ENCODE results near the gene LIPC. TPM values are rescaled to one million over a fixed set of nuclear protein-coding genes. Genes with fewer than 3 reads are reported as not detected.

LIPC gene
- total and polyA plus RNA-seq, 9 of the 15 experiments (the other 6 are each of a cell fraction or from before 2014, with no cell fraction given): 0.07 to 0.41 (median 0.11) TPM; not detected in 2

- TF ChIP-seq EZH2 (IDR thresholded peaks at IDR 0.05; ENCODE audit: borderline replicate concordance, low read depth, low read length) (no peak), MCM3 (IDR thresholded peaks at IDR 0.05) (no peak), ZKSCAN8 (CRISPR knock-in tag; IDR thresholded peaks at IDR 0.05) (0 out of 2 replicates have a peak, but pooled peaks have one; percentile 41), ZNF24 (IDR thresholded peaks at IDR 0.05) (no peak), POLR3G (IDR thresholded peaks at IDR 0.05; ENCODE audit: extremely low read depth, insufficient read length, insufficient replicate concordance) (no peak), E4F1 (CRISPR knock-in tag; IDR thresholded peaks at IDR 0.05; ENCODE audit: borderline replicate concordance) (no peak), MYC (IDR thresholded peaks at IDR 0.05; ENCODE audit: low read depth, low read length) (0 out of 2 replicates have a peak, but pooled peaks have one; percentile 31), MYC (CRISPR knock-in tag; IDR thresholded peaks at IDR 0.05; ENCODE audit: borderline replicate concordance, low read depth) (no peak), TEAD4 (IDR thresholded peaks at IDR 0.05; ENCODE audit: low read length) (peak; percentile 81), TEAD4 (CRISPR knock-in tag; IDR thresholded peaks at IDR 0.05; ENCODE audit: borderline replicate concordance) (no peak), BCL6 (CRISPR knock-in tag; IDR thresholded peaks at IDR 0.05) (no peak), PTBP1 (IDR thresholded peaks at IDR 0.05; ENCODE audit: low read depth, low read length) (no peak)
Observed at GRCh38 chr15:58551764-58552504, 120.1 kb downstream of the LIPC start (continued).
